IPS-20b (cell line): Measurements from ENCODE around the gene SRSF9.
A peak's percentile ranks its signal among the peaks of the same experiment; 100 is the strongest.

Source experiments
- H3K27ac ChIP-seq: one replicate; pipeline ENCODE4 v1.5.1; 2013; ENCODE audit warnings: low read length
- H3K27me3 ChIP-seq: 2 replicates; pipeline ENCODE4 v1.6.1; 2013; ENCODE audit warnings: mild to moderate bottlenecking, low read length, inconsistent platforms; ENCODE audit not compliant: insufficient read depth
- H3K36me3 ChIP-seq: 2 replicates; pipeline ENCODE4 v1.6.1; 2013; ENCODE audit warnings: low read depth, mild to moderate bottlenecking, inconsistent platforms, low read length, moderate library complexity; ENCODE audit not compliant: insufficient read depth
- H3K4me1 ChIP-seq: 2 replicates; pipeline ENCODE4 v1.6.1; 2013; ENCODE audit warnings: mild to moderate bottlenecking, control low read depth, inconsistent platforms, low read length, moderate library complexity; ENCODE audit not compliant: insufficient read depth
- H3K4me3 ChIP-seq: 2 replicates; pipeline ENCODE4 v1.5.1; 2013; ENCODE audit warnings: mild to moderate bottlenecking, low read length, inconsistent platforms
- H3K9ac ChIP-seq: 2 replicates; pipeline ENCODE4 v1.6.1; 2013; ENCODE audit warnings: low read depth, mild to moderate bottlenecking, inconsistent platforms, low read length, moderate library complexity
- H3K9me3 ChIP-seq: 2 replicates; pipeline ENCODE4 v1.6.1; 2013; ENCODE audit warnings: mild to moderate bottlenecking, low read depth, low read length, inconsistent platforms; ENCODE audit not compliant: insufficient read depth

Gene SRSF9

GRCh38 chr12:120445911-120446843, 23.4 kb downstream of the SRSF9 start, which contains the start of the genes GATC and TRIAP1:
GATC (plus strand) TSS chr12:120446444; CDS start chr12:120446481, 37 bp downstream.
TRIAP1 (minus strand) TSS chr12:120446384; CDS start chr12:120446372, 12 bp downstream.
- no peaks in the 10 kb centered on the region; the same call in 1 of the 2 replicates for H3K4me1 ChIP-seq

GRCh38 chr12:120444676-120445075, 24.9 kb downstream of the SRSF9 start:
- Histone ChIP-seq H3K4me1 (no peaks in the 10 kb centered on the region; the same call in 1 of the 2 replicates), H3K27ac (no peak overlapping the region), H3K9ac (no peak overlapping the region), H3K27me3 (no peaks in the 10 kb centered on the region), H3K36me3 (peaks cover 62% of the 10 kb centered on the region), H3K4me3 (peak overlapping the region; percentile 94), H3K9me3 (no peaks in the 10 kb centered on the region)

More at GRCh38 chr12:120445911-120446843, 23.4 kb downstream of the SRSF9 start, which contains the start of the genes GATC and TRIAP1:
- Histone ChIP-seq H3K9ac (peak within 1 kb of the TSS; percentile 98), H3K27me3 (no peaks in the 10 kb centered on the region), H3K4me3 (peak within 1 kb of the TSS; percentile 94), H3K36me3 (peaks cover 59% of the 10 kb centered on the region), H3K27ac (peak within 1 kb of the TSS; percentile 63), H3K9me3 (no peaks in the 10 kb centered on the region)

DNA sequence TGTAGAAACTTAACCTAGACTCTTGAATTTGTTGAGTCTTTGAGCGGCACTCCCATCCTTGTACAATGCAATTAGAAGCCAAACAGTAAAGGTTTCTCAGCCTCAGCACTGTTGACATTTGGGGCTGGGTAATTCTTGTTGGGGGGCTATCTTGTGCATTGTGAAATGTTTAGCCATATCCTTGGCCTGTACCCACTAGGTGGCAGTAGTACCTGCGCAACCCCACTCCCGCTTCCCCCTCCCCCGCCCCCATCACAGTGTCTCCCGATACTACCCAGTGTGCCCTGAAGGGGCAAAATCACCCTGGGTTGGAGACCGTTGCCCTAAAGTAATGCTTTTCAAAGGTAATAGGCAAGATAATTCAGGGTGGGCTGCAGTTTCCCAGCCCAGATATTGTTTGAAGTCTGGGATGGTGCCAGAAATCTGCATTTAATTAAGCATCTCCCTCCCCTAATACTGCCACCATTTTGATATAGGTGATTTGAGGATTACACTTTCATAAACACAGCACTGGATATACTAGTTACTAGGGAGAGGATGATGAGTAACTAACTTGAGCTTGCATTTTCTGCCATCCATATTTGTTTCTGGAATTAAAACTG, 29.8 kb downstream of the SRSF9 start:
- H3K36me3 ChIP-seq = peaks cover 43% of the 10 kb centered on the region
- no peak overlapping the region for H3K9ac ChIP-seq
- no peaks in the 10 kb centered on the region for H3K9me3 ChIP-seq
- peaks cover 3% of the 10 kb centered on the region; the same call in 1 of the 2 replicates for H3K4me1 ChIP-seq
- peak overlapping the region; percentile 38; the same call in 1 of the 2 replicates for H3K4me3 ChIP-seq
- H3K27me3 ChIP-seq = no peaks in the 10 kb centered on the region
- no peak overlapping the region for H3K27ac ChIP-seq

- Histone ChIP-seq H3K27ac (no peak overlapping the region), H3K27me3 (no peaks in the 10 kb centered on the region), H3K9ac (peak overlapping the region; percentile 89), H3K9me3 (no peaks in the 10 kb centered on the region), H3K4me1 (peaks cover 3% of the 10 kb centered on the region; the same call in 1 of the 2 replicates), H3K36me3 (peaks cover 32% of the 10 kb centered on the region), H3K4me3 (peak overlapping the region; percentile 83)
Measured at GRCh38 chr12:120438495-120439198, 30.9 kb downstream of the SRSF9 start.

DNA sequence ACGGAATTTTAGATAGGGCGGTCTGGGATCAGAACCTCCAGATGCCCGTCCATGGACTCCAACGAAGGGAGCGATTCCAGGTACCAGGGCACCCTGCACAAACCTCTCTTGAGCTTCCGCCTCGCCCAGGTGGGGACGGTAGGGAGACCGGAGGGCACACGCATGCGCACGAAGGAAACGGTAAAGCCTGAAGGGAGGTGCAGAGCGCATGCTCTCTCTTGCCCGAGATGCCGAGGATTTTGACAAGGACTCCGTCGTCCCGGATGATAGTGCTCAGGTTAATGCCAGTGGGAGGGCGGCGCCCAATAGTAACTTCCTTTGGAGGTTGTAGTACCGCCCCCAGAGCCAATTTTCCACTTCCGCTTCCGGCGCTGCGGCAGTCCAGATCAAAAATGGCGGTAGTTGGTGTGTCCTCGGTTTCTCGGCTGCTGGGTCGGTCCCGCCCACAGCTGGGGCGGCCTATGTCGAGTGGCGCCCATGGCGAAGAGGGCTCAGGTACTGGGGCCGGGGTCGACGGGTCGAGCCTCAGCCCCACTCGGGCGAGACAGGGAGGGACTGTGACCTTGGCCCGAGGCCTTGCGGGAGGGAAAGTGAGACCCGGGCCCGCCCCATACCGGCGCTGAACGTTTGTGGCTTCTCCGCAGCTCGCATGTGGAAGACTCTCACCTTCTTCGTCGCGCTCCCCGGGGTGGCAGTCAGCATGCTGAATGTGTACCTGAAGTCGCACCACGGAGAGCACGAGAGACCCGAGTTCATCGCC, 31.6 kb downstream of the SRSF9 start, which contains the start of gene COX6A1:
Gene COX6A1, plus strand, starts transcription at position 379 of the 760 bp plus-strand sequence. Its CDS starts 14 bp downstream, at position 393.
- Histone ChIP-seq H3K36me3 (peaks cover 24% of the 10 kb centered on the region), H3K4me3 (peak within 1 kb of the TSS; percentile 83), H3K9me3 (no peaks in the 10 kb centered on the region), H3K27me3 (no peaks in the 10 kb centered on the region), H3K27ac (peak within 1 kb of the TSS; percentile 20), H3K4me1 (peaks cover 3% of the 10 kb centered on the region; the same call in 1 of the 2 replicates), H3K9ac (peak within 1 kb of the TSS; percentile 89)

- H3K4me1 ChIP-seq = no peaks in the 10 kb centered on the region
- H3K9me3 ChIP-seq = no peaks in the 10 kb centered on the region
- H3K36me3 ChIP-seq = no peaks in the 10 kb centered on the region
- no peak overlapping the region for H3K9ac ChIP-seq
- no peaks in the 10 kb centered on the region for H3K27me3 ChIP-seq
- no peak overlapping the region for H3K27ac ChIP-seq
- H3K4me3 ChIP-seq = no peak overlapping the region
Measured at GRCh38 chr12:120432772-120433525, 36.6 kb downstream of the SRSF9 start.

GRCh38 chr12:120429368-120429767, 40.2 kb downstream of the SRSF9 start:
- H3K27ac ChIP-seq = no peak overlapping the region
- H3K27me3 ChIP-seq = no peaks in the 10 kb centered on the region
- no peak overlapping the region for H3K4me3 ChIP-seq
- H3K36me3 ChIP-seq = no peaks in the 10 kb centered on the region
- H3K9me3 ChIP-seq = no peaks in the 10 kb centered on the region
- H3K4me1 ChIP-seq = no peaks in the 10 kb centered on the region
- no peak overlapping the region for H3K9ac ChIP-seq

DNA sequence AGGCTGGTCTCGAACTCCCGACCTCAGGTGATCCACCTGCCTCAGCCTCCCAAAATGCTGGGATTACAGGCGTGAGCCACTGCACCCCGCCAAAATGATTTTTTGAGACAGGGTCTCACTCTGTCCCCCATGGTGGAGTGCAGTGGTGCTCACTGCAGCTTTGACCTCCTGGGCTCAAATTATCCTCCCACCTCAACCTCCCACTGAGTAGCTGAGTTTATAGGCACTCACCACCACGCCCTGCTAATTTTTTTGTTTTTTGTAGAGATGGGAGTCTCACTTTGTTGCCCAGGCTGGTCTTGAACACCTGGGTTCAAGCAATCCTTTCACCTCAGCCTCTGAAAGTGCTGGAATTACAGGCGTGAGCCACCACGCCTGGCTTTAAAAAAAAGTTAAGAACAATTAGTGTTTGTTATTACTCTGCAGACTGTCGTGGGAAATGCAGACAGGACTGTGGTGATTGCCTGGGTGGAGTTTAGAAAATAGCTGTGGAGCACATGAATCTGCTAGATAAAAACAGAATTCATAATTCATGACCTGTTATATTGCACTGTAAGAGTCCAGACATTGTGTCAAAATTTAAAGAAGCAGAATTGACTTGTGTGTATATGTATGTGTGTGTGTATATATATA, 40.8 kb downstream of the SRSF9 start:
- Histone ChIP-seq H3K9ac (no peak overlapping the region), H3K36me3 (no peaks in the 10 kb centered on the region), H3K27ac (no peak overlapping the region), H3K9me3 (no peaks in the 10 kb centered on the region), H3K4me3 (no peak overlapping the region), H3K4me1 (no peaks in the 10 kb centered on the region), H3K27me3 (no peaks in the 10 kb centered on the region)

- H3K27ac ChIP-seq = no peak overlapping the region
- no peaks in the 10 kb centered on the region for H3K27me3 ChIP-seq
- H3K36me3 ChIP-seq = no peaks in the 10 kb centered on the region
- H3K4me1 ChIP-seq = no peaks in the 10 kb centered on the region
- H3K9me3 ChIP-seq = no peaks in the 10 kb centered on the region
- no peak overlapping the region for H3K9ac ChIP-seq
- no peak overlapping the region for H3K4me3 ChIP-seq
Measured at GRCh38 chr12:120425797-120426196, 43.8 kb downstream of the SRSF9 start.

GRCh38 chr12:120422892-120423456, 46.6 kb downstream of the SRSF9 start:
- Histone ChIP-seq H3K36me3 (no peaks in the 10 kb centered on the region), H3K4me1 (no peaks in the 10 kb centered on the region)

More at GRCh38 chr12:120422892-120423456, 46.6 kb downstream of the SRSF9 start:
- Histone ChIP-seq H3K9ac (no peak overlapping the region), H3K4me3 (no peak overlapping the region), H3K27ac (no peak overlapping the region), H3K9me3 (no peaks in the 10 kb centered on the region), H3K27me3 (no peaks in the 10 kb centered on the region)
